ENCODE data around the gene DUSP3.

GRCh38 chr17:43758497-43759174, 20.1 kb downstream of the DUSP3 start, which contains the start of gene SOST:
- TF ChIP-seq CTCF (IDR thresholded peaks at IDR 0.05; ENCODE audit: borderline replicate concordance, extremely low read depth, low read length, poor library complexity, severe bottlenecking) (no peak), EZH2 (IDR thresholded peaks at IDR 0.05; ENCODE audit: borderline replicate concordance, low read depth, low read length, severe bottlenecking) (no peak)

Data from DND-41 (cell line).